HAP-1 (cell line): Measurements from ENCODE around the gene SAXO2.
"Not testable (repeated sequence)": the region's sequence is repeated elsewhere in the genome, so short reads cannot be mapped to it uniquely, and the experiment has no call there.

Experiments
- DNase-seq, 2 experiments: peaks; one replicate each; pipeline ENCODE4 v3.0.0-alpha.2; 2016 to 2020; ENCODE audit warnings: low spot score in 2 of 2
- H3K27me3 ChIP-seq: fragments of 250-450 bp; sonication (Bioruptor Pico); 2 replicates; pipeline ENCODE4 v1.5.1; 2020; ENCODE audit warnings: low read depth, mild to moderate bottlenecking, moderate library complexity
- H3K36me3 ChIP-seq: fragments of 250-450 bp; sonication (Bioruptor Pico); replicated peaks from 2 replicates; pipeline ENCODE4 v1.5.1; 2020; ENCODE audit warnings: mild to moderate bottlenecking
- H3K4me1 ChIP-seq: fragments of 250-450 bp; sonication (Bioruptor Pico); 2 replicates; pipeline ENCODE4 v1.5.1; 2020; ENCODE audit warnings: mild to moderate bottlenecking
- H3K4me3 ChIP-seq: fragments of 250-450 bp; sonication (Bioruptor Pico); 2 replicates; pipeline ENCODE4 v1.5.1; 2020; ENCODE audit warnings: mild to moderate bottlenecking, moderate library complexity
- H3K9me3 ChIP-seq: fragments of 250-450 bp; sonication (Bioruptor Pico); 2 replicates; pipeline ENCODE4 v1.5.1; 2020; ENCODE audit warnings: mild to moderate bottlenecking, moderate library complexity
- in situ Hi-C: fragments of 300-500 bp; cut with MboI; formaldehyde crosslinking; loops from 3 replicates; pipeline ENCODE4 v1.14.3; 2020; ENCODE audit warnings: low sequenced_read_pairs, inconsistent platforms, mixed read lengths

SAXO2 gene

GRCh38 chr15:82313951-82314768, 51.5 kb downstream of the SAXO2 start:
- in situ Hi-C loops: loop anchor here (10.0 kb wide), 1 partner anchor 71 kb away; no protein-coding TSS in a partner anchor
- H3K9me3 ChIP-seq, H3K36me3 ChIP-seq, DNase-seq, H3K4me3 ChIP-seq, H3K4me1 ChIP-seq: not testable (repeated sequence)
- peaks cover 12% of the 10 kb centered on the region for H3K27me3 ChIP-seq

GRCh38 chr15:82314769-82315518, 52.3 kb downstream of the SAXO2 start:
- Histone ChIP-seq H3K36me3 (no peaks in the 10 kb centered on the region), H3K27me3 (peaks cover 12% of the 10 kb centered on the region), H3K4me3 (no peak overlapping the region), H3K9me3 (peaks cover 9% of the 10 kb centered on the region; the same call in 1 of the 2 replicates), H3K4me1 (no peaks in the 10 kb centered on the region)
- DNase-seq: no peak
- in situ Hi-C loops: loop anchor here (10.0 kb wide), 1 partner anchor 70 kb away; no protein-coding TSS in a partner anchor

GRCh38 chr15:82315519-82316246, 53.1 kb downstream of the SAXO2 start:
- peaks cover 10% of the 10 kb centered on the region for H3K27me3 ChIP-seq
- DNase-seq: no peak
- in situ Hi-C loops: loop anchor here (10.0 kb wide), 1 partner anchor 69 kb away; no protein-coding TSS in a partner anchor
- H3K9me3 ChIP-seq: peaks cover 6% of the 10 kb centered on the region; the same call in 1 of the 2 replicates
- H3K36me3 ChIP-seq: no peaks in the 10 kb centered on the region
- no peak overlapping the region for H3K4me3 ChIP-seq
- H3K4me1 ChIP-seq: no peaks in the 10 kb centered on the region

GRCh38 chr15:82316247-82317090, 53.9 kb downstream of the SAXO2 start:
- not testable (repeated sequence) for H3K27me3 ChIP-seq, DNase-seq, H3K4me3 ChIP-seq, H3K9me3 ChIP-seq, H3K4me1 ChIP-seq, H3K36me3 ChIP-seq
- in situ Hi-C loops: loop anchor here (10.0 kb wide), 1 partner anchor 68 kb away; no protein-coding TSS in a partner anchor

GRCh38 chr15:82317091-82317489, 54.5 kb downstream of the SAXO2 start:
- DNase-seq: no peak
- H3K27me3 ChIP-seq: peaks cover 8% of the 10 kb centered on the region
- no peaks in the 10 kb centered on the region for H3K4me1 ChIP-seq
- H3K36me3 ChIP-seq: no peaks in the 10 kb centered on the region
- no peak overlapping the region for H3K4me3 ChIP-seq
- H3K9me3 ChIP-seq: peaks cover 4% of the 10 kb centered on the region; the same call in 1 of the 2 replicates
- in situ Hi-C loops: loop anchor here (10.0 kb wide), 1 partner anchor 68 kb away; no protein-coding TSS in a partner anchor

GRCh38 chr15:82317516-82317915, 54.9 kb downstream of the SAXO2 start:
- H3K4me3 ChIP-seq, H3K36me3 ChIP-seq, H3K27me3 ChIP-seq, H3K9me3 ChIP-seq, DNase-seq, H3K4me1 ChIP-seq: not testable (repeated sequence)
- in situ Hi-C loops: loop anchor here (10.0 kb wide), 1 partner anchor 67 kb away; no protein-coding TSS in a partner anchor

GRCh38 chr15:82318281-82318680, 55.7 kb downstream of the SAXO2 start:
- not testable (repeated sequence) for H3K9me3 ChIP-seq, H3K4me3 ChIP-seq, H3K36me3 ChIP-seq, H3K4me1 ChIP-seq, H3K27me3 ChIP-seq, DNase-seq
- in situ Hi-C loops: loop anchor here (10.0 kb wide), 1 partner anchor 67 kb away; no protein-coding TSS in a partner anchor

- not testable (repeated sequence) for H3K4me3 ChIP-seq, DNase-seq, H3K9me3 ChIP-seq, H3K36me3 ChIP-seq, H3K27me3 ChIP-seq, H3K4me1 ChIP-seq
- in situ Hi-C loops: loop anchor here (10.0 kb wide), 1 partner anchor 65 kb away; no protein-coding TSS in a partner anchor
Observed at GRCh38 chr15:82319522-82320278, 57.1 kb downstream of the SAXO2 start.

- in situ Hi-C loops, H3K36me3 ChIP-seq, H3K4me3 ChIP-seq, DNase-seq, H3K27me3 ChIP-seq, H3K9me3 ChIP-seq, H3K4me1 ChIP-seq: not testable (repeated sequence)
Observed at GRCh38 chr15:82320861-82321260, 58.2 kb downstream of the SAXO2 start.

DNA sequence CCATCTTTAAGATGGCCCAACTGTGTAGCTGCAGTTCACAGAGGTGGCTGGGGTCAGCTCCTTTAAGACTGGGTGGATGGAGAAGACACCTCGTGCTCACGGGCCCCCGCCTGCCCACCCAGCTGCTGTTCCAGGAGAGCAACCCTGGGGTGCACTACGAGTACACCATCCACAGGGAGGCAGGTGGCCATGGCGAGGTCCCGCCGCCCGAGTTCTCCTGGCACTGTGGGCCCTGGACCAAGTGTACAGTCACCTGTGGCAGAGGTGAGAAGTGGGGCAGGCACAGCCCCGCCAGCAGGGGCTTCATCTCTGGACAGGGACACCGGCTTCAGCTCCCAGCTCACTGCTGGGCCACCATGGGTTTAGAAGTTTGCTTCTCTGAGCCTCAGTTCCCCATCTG, 59.9 kb downstream of the SAXO2 start:
- in situ Hi-C loops, H3K4me3 ChIP-seq, H3K4me1 ChIP-seq, DNase-seq, H3K27me3 ChIP-seq, H3K36me3 ChIP-seq, H3K9me3 ChIP-seq: not testable (repeated sequence)

DNA sequence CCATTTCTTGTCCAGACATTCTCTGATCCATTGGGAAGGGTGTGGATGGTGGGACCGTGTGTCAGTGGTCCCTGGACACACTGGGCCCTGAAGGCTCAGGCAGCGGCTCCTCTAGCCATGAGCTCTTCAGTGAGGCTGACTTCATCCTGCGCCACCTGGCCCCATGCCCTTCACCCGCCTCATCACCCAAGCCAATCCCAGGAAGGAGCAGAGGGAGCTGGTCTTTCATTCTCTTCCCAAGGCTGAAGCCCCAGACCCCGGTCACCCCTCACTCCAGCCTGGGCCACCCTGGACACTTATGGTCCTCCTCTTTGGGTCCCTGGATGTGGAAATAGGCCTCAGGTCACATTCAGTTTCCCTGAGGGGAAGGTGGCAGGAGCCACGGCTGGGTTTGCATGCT, 62.2 kb downstream of the SAXO2 start:
- in situ Hi-C loops: not testable (repeated sequence)

DNA sequence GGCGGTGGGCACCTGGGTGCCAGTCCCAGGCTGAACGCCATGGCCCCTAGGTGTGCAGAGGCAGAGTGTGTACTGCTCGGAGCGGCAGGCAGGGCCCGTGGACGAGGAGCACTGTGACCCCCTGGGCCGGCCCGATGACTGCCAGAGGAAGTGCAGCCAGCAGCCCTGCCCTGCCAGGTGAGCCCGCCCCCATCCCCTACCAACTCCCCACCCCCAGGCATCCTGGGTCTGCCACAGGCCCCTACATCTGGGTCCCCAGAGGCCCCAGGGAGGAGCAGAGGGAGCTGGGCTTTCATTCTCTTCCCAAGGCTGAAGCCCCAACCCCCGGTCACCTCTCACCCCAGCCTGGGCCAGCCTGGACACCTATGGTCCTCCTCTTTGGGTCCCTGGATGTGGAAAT, 63.0 kb downstream of the SAXO2 start:
- H3K9me3 ChIP-seq, H3K36me3 ChIP-seq, H3K4me1 ChIP-seq: not testable (repeated sequence)

More for the DNA sequence above, 62.2 kb downstream of the SAXO2 start:
- not testable (repeated sequence) for H3K4me3 ChIP-seq, H3K4me1 ChIP-seq, H3K27me3 ChIP-seq, H3K36me3 ChIP-seq, H3K9me3 ChIP-seq
- peak in 1 of 2 experiments; percentile 7 for DNase-seq

More for the DNA sequence above, 63.0 kb downstream of the SAXO2 start:
- peak in 1 of 2 experiments; percentile 7 for DNase-seq
- in situ Hi-C loops, H3K4me3 ChIP-seq, H3K27me3 ChIP-seq: not testable (repeated sequence)
